Measurements from ENCODE around the gene HMBS.
"Not testable (repeated sequence)": the region's sequence is repeated elsewhere in the genome, so short reads cannot be mapped to it uniquely, and the experiment has no call there.

HMBS gene

DNA sequence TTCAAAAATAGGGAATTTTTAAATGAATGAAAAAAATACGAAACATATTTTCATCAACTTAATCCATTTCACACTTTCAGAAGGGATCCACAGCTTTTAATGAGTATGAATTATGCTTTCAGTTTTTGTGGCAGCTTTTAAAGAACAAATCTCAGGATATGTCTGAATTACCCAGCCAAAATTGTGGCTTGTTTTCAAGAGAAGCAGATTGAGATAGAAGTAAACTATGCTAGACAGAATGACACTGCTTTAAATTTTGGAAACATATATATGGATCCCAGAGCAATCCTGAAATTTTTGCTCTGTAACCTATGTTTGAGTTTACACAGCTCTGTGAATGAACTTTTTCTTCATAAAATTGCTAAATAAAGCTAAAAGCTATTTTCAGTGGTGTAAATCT lies 34.3 kb downstream of the HMBS start:
- DNase-seq (ENCODE audit: low read depth), result no peak

GRCh38 chr11:119120639-119121007 lies 35.9 kb downstream of the HMBS start:
- DNase-seq (ENCODE audit: low read depth), result no peak

GRCh38 chr11:119121008-119121810 lies 36.5 kb downstream of the HMBS start, which contains the start of gene HINFP:
Gene HINFP, plus strand, starts transcription at chr11:119121580. Its CDS starts 5,365 bp downstream, at chr11:119126945.
- DNase-seq (ENCODE audit: low read depth), result peak; percentile 100

DNA sequence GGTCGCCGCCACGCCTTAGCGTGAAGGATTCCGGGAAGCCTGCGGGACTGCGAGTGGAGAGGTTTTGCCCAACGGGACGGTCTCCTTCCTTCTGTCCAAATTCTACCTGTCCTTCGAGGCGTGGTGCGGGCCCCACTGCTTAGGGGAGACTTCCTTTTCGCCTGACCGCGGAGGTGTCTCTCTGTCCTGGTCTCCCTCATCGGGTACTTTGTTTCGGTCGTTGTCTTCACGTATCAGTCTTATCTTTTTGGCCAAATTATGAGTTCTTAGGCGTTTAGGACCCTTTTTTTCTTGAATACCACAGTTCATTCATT lies 37.1 kb downstream of the HMBS start:
- DNase-seq (ENCODE audit: low read depth), result no peak

DNA sequence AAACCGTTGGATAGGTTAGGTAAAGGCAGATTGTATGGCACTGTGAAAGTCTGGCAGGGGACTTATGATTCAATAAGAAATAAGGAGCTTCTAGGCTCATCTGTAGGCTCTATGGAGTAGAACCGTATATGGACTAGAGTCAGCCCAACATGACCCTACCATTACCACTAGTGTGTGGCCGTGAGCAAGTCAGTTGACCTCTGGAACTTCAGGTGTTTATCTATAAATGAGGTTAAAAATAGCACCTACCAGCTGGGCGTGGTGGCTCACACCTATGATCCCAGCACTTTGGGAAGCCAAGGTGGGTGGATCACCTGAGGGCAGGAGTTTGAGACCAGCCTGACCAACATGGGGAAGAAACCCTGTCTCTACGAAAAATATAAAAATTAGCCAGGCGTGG lies 41.1 kb downstream of the HMBS start:
- no peak for DNase-seq (ENCODE audit: low read depth)

GRCh38 chr11:119126675-119127268 lies 42.1 kb downstream of the HMBS start:
- no peak for DNase-seq (ENCODE audit: low read depth)

DNA sequence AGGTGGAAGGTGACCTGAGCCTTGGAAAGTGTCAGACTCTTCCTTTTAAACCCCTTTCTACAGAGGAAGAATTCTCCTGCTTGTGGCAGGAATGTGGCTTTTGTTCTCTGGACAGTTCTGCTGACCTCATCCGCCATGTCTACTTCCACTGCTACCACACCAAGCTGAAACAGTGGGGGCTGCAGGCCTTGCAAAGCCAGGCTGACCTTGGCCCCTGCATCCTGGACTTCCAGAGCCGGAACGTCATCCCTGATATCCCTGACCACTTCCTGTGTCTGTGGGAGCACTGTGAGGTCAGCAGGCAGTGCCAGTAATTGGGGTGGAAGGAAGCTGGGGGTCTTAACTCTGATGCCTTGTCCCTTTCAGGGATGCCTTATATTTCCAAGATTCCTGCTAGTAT lies 46.0 kb downstream of the HMBS start:
- DNase-seq (ENCODE audit: low read depth), result no peak

GRCh38 chr11:119134389-119134978 lies 49.8 kb downstream of the HMBS start:
- no peak for DNase-seq (ENCODE audit: low read depth)

DNA sequence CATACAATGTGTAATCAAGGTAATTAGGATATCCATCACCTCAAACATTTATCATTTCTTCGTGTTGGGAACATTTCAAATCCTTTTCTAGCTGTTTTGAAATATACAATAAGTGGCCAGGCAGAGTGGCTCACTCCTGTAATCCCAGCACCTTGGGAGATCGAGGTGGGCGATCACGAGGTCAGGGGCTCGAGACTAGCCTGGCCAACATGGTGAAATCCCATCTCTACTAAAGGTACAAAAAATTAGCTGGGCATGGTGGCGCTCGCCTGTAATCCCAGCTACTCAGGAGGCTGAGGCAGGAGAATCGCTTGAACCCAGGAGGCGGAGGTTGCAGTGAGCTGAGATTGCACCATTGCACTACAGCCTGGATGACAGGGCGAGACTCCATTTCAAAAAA lies 54.6 kb downstream of the HMBS start:
- not testable (repeated sequence) for DNase-seq (ENCODE audit: low read depth)
